ENCODE measurements around the gene PTPDC1.

Gene PTPDC1

DNA sequence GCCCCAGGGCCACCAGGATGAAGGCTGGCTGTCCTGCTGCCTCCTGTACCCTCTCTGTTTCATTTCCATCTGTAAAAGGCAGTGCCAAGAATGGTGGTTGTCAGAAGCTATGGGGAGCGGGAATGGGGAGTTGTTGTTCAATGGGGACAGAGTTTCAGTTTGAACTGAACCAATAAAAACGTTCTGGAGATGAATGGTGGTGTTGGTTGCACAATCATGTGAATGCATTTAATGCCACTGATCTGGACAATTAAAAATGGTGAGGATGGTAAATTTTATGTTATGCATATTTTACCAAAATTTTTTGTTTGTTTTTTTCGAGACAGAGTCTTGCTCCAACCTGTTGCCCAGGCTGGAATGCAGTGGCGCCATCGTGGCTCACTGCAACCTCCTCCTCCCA is 58.1 kb downstream of the PTPDC1 start:
- DNase-seq (ENCODE audit: low read depth), result no peak

GRCh38 chr9:94144394-94144793 is 60.1 kb downstream of the PTPDC1 start:
- DNase-seq (ENCODE audit: low read depth), result no peak

- DNase-seq (ENCODE audit: low read depth), result no peak
These were observed 61.4 kb downstream of the PTPDC1 start for GRCh38 chr9:94145640-94146039.

- no peak for DNase-seq (ENCODE audit: low read depth)
These were observed 63.5 kb downstream of the PTPDC1 start for GRCh38 chr9:94147776-94148175.

GRCh38 chr9:94148419-94148818 is 64.2 kb downstream of the PTPDC1 start:
- no peak for DNase-seq (ENCODE audit: low read depth)

DNA sequence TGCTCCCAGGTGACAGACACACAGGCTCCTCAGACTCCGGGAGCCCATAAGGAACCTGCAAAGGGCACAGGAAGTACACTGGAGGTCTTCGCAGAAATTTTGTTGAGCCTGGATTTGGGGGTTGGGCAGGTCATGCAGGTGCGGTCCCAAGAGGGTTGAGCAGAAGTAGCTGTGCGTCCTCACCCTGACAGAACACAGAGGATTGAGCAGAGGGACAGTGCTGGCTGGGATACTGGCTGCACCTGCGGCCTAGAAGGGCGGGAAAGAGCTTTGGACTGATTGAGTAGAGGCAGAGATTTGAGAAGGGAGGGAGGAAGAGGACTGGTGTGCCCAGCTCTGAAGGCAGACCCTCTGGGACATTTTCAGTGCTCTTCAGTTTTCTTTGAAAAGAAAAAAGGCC is 65.4 kb downstream of the PTPDC1 start:
- no peak for DNase-seq (ENCODE audit: low read depth)

GRCh38 chr9:94150279-94150828 is 66.1 kb downstream of the PTPDC1 start:
- no peak for DNase-seq (ENCODE audit: low read depth)

DNA sequence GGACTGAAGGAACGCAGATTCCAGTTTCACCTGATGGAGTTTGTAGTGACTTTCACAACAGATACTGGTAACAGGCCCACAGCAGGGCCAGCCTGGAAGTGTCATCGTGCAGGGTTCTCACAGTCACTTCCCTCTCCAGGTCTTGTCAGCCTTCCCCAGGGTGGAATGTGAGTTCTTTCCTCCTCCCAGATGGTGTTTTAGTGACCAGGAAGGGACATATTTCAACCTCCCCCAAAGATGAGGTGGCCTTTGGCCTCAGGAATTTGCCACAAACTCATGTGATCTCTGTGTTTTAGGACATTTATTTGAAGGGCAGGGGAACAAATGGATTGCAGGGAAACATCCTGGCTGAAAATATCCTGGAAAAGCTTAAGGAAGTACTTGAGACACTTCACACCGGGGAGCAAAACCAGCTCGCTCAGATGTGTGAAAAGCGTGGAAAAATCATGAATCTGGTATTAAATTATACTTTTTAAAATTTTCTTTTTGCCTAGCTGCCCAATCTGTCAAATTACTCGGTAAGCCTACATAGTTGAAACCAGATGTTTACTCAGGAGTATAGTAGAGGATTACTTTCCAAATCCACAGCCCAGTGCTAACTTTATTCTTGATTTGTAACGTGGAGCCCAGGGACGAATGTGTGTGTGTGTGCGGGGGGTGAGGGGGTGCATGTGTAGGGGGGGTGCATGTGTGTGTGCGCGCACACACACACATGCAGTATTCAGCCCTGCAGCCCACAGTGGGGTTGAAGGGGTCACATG is 66.8 kb downstream of the PTPDC1 start:
- DNase-seq (ENCODE audit: low read depth), result no peak

GRCh38 chr9:94153905-94154304 is 69.6 kb downstream of the PTPDC1 start:
- DNase-seq (ENCODE audit: low read depth), result no peak

DNA sequence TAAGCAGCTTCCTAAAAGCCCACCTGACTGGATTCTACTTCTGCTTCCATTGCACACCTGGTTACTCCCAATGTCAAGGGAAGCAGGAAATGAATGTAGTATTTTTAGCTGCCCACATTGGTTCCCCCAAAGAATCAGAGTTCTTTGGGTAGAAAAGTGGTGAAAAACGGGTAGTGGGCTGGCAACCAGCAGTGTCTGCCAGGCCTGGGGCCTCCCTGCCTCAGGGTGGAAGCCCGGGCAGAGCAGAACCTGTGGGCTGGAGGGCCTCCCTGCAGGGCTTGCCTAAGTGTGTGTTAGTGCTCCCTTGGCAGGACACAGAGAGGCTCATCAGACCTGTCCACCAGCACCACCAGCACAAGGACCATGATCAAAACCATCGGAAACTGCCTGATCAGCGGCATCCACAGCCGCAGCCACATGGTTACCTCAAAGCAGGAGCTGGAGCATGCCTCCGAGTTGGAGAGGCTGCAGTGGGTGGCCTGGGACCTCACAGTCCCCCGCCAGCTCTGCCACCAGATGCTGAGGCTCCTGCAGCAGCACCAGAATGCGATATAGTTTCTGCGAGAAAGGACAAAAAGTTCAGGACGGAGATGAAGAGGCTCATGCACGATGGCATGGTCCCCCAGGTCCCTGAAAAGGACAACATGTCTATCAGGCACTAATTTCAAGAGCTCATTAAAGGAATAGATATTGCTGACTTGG is 72.2 kb downstream of the PTPDC1 start:
- no peak for DNase-seq (ENCODE audit: low read depth)

- DNase-seq (ENCODE audit: low read depth), result no peak
These were observed 73.0 kb downstream of the PTPDC1 start for GRCh38 chr9:94157050-94157801.

Data from GM04503 (cell line).